HCT116 (cell line): Measurements from ENCODE around the gene CNTNAP2. TPM values are rescaled to one million over a fixed set of nuclear protein-coding genes. Genes with fewer than 3 reads are reported as not detected.

Experiments used
- ATAC-seq: fragments of 200-7000 bp; cut with Tn5 transposase; 2 replicates; pipeline ENCODE4 v1.9.1; 2020; ENCODE audit warnings: mild to moderate bottlenecking, moderate library complexity
- BruUV-seq: library from RNA; stranded (reverse); fragments of 400-500 nt; replicated peaks from 2 replicates; lab custom pipeline; 2021; lab: Mats Ljungman, UMichigan
- CTCF ChIA-PET: fragments of 300-600 bp; sonication (Branson Sonifier 250); formaldehyde crosslinking; loops from one replicate; lab custom pipeline; 2021; ENCODE audit warnings: antibody characterized with exemption; lab: Charles Lee
- POLR2A ChIA-PET: fragments of 300-600, 350-600 bp; sonication (Branson Sonifier 250); formaldehyde crosslinking; loops from one replicate; lab custom pipeline; 2021; ENCODE audit warnings: antibody characterized with exemption; lab: Charles Lee
- RAD21 ChIA-PET, 2 experiments: fragments of 300-600 bp; sonication (Branson Sonifier 250); formaldehyde crosslinking; loops; one replicate each; lab custom pipeline; 2023; ENCODE audit warnings: low total read pairs in 2 of 2; ENCODE audit not compliant: uncharacterized antibody in 2 of 2, unreplicated experiment in 2 of 2, low non-redundant PET in 1 of 2; lab: Charles Lee
- DNase-seq: peaks from one replicate; pipeline ENCODE4 v3.0.0-alpha.2; 2010; ENCODE audit warnings: low read depth, low spot score
- H2AFZ ChIP-seq: fragments of 200-600 bp; shearing (Covaris generic), sonication (generic); 2 replicates; pipeline ENCODE4 v1.6.1; 2017; ENCODE audit warnings: low read depth, mixed run types, mixed read lengths, antibody characterized with exemption, low read length; ENCODE audit not compliant: poor library complexity, severe bottlenecking
- H3K27ac ChIP-seq: 2 replicates; pipeline ENCODE4 v1.5.1; 2012; ENCODE audit warnings: low read depth, low read length
- H3K27me3 ChIP-seq: fragments of 200-600 bp; sonication (generic); 2 replicates; pipeline ENCODE4 v1.6.1; 2016; ENCODE audit warnings: mixed run types, low read length, mixed read lengths; ENCODE audit not compliant: insufficient read depth
- H3K36me3 ChIP-seq, 2 experiments: fragments of 200-500 bp in 1 of 2; fragments of 200-600 bp in 1 of 2; sonication (Bioruptor generic) in 1 of 2; sonication (generic) in 1 of 2; 2 replicates each; pipeline versions ENCODE4 v1.5.1 to v1.6.1; 2014 to 2016; ENCODE audit warnings: low read length in 2 of 2, inconsistent platforms in 1 of 2, mixed read lengths in 1 of 2, mixed run types in 1 of 2; ENCODE audit not compliant: insufficient read depth in 2 of 2, control insufficient read depth in 1 of 2
- H3K4me1 ChIP-seq, 2 experiments: fragments of 200-600 bp in 1 of 2; sonication (generic) in 1 of 2; 2 replicates each; pipeline versions ENCODE4 v1.5.1 to v1.6.1; 2012 to 2017; ENCODE audit warnings: low read length in 2 of 2, inconsistent platforms in 1 of 2, mild to moderate bottlenecking in 1 of 2, mixed read lengths in 1 of 2, mixed run types in 1 of 2, moderate library complexity in 1 of 2; ENCODE audit not compliant: insufficient read depth in 2 of 2, control insufficient read depth in 1 of 2
- H3K4me2 ChIP-seq: fragments of 200-600 bp; sonication (generic); 2 replicates; pipeline ENCODE4 v1.6.1; 2017; ENCODE audit warnings: mixed run types, low read length, mixed read lengths
- H3K4me3 ChIP-seq, 2 experiments: fragments of 200-600 bp in 1 of 2; sonication (generic) in 1 of 2; replicated peaks in 1 of 2; 2 replicates each; pipeline ENCODE4 v1.5.1; 2011 to 2016; ENCODE audit warnings: low read length in 2 of 2, control low read depth in 1 of 2, low read depth in 1 of 2, mild to moderate bottlenecking in 1 of 2, mixed read lengths in 1 of 2, mixed run types in 1 of 2
- H3K79me2 ChIP-seq: fragments of 200-600 bp; sonication (generic); 2 replicates; pipeline ENCODE4 v1.6.1; 2017; ENCODE audit warnings: mild to moderate bottlenecking, mixed run types, low read length, moderate library complexity, mixed read lengths; ENCODE audit not compliant: insufficient read depth
- H3K9ac ChIP-seq: fragments of 200-600 bp; sonication (generic); 2 replicates; pipeline ENCODE4 v1.6.1; 2016; ENCODE audit warnings: low read length, mixed read lengths
- H3K9me2 ChIP-seq: fragments of 200-600 bp; sonication (generic), shearing (Covaris generic); 2 replicates; pipeline ENCODE4 v1.6.1; 2017; ENCODE audit warnings: mixed run types, mild to moderate bottlenecking, moderate library complexity; ENCODE audit not compliant: insufficient read depth
- H3K9me3 ChIP-seq, 2 experiments: fragments of 200-500 bp in 1 of 2; fragments of 200-600 bp in 1 of 2; sonication (Bioruptor generic) in 1 of 2; sonication (generic) in 1 of 2; 2 replicates each; pipeline ENCODE4 v1.6.1; 2014 to 2017; ENCODE audit warnings: low read length in 2 of 2, mixed read lengths in 2 of 2, inconsistent platforms in 1 of 2, low read depth in 1 of 2, mild to moderate bottlenecking in 1 of 2, mixed run types in 1 of 2, moderate library complexity in 1 of 2; ENCODE audit not compliant: control insufficient read depth in 1 of 2, insufficient read depth in 1 of 2
- H4K20me1 ChIP-seq: fragments of 200-600 bp; sonication (generic), shearing (Covaris generic); 2 replicates; pipeline ENCODE4 v1.6.1; 2017; ENCODE audit warnings: mixed run types, mild to moderate bottlenecking, moderate library complexity; ENCODE audit not compliant: insufficient read depth
- CBX3 ChIP-seq: IDR thresholded peaks from 2 replicates; pipeline ENCODE4 v1.6.1; 2012; ENCODE audit warnings: low read depth
- CEBPB ChIP-seq: IDR thresholded peaks from 2 replicates; pipeline ENCODE4 v1.6.1; 2012; ENCODE audit warnings: low read depth
- EZH2 ChIP-seq: fragments of 200-600 bp; sonication (generic); IDR thresholded peaks from 2 replicates; pipeline ENCODE4 v1.6.1; 2017; ENCODE audit warnings: antibody characterized with exemption, mixed run types
- MAX ChIP-seq: IDR thresholded peaks from 2 replicates; pipeline ENCODE4 v1.6.1; 2012
- POLR2AphosphoS5 ChIP-seq: IDR thresholded peaks from 2 replicates; pipeline ENCODE4 v1.6.1; 2011; ENCODE audit warnings: mild to moderate bottlenecking, low read depth, low read length, moderate library complexity
- RAD21 ChIP-seq: IDR thresholded peaks from 2 replicates; pipeline ENCODE4 v1.6.1; 2012; ENCODE audit warnings: low read depth, mild to moderate bottlenecking
- SRF ChIP-seq: IDR thresholded peaks from 2 replicates; pipeline ENCODE4 v1.6.1; 2012; ENCODE audit warnings: low read depth
- TCF7L2 ChIP-seq: IDR thresholded peaks from 2 replicates; pipeline ENCODE4 v1.7.0; 2011; ENCODE audit warnings: borderline replicate concordance, inconsistent platforms; ENCODE audit not compliant: insufficient read depth, insufficient read length; ENCODE audit errors: extremely low read depth
- ZFX ChIP-seq: fragments of 450-650 bp; IDR thresholded peaks from 2 replicates; pipeline ENCODE4 v1.6.1; 2017
- ZNF274 ChIP-seq: fragments of 200-500 bp; sonication (Bioruptor generic); IDR thresholded peaks from 2 replicates; pipeline ENCODE4 v1.6.1; 2014; ENCODE audit warnings: mild to moderate bottlenecking, low read depth, low read length, inconsistent platforms
- intact Hi-C: fragments of 100-400 bp; cut with micrococcal nuclease; formaldehyde crosslinking; loops from 2 replicates; pipeline ENCODE4 v1.10.0; 2022
- total RNA-seq: library from RNA; stranded (reverse); gene quantifications from one replicate; pipeline ENCODE4 v1.2.1, GENCODE V29; 2021; ENCODE audit not compliant: unreplicated experiment
- TF ChIP-seq, protein P1 (sequence below): IDR thresholded peaks from 2 replicates; pipeline ENCODE4 v1.6.1; 2011; ENCODE audit warnings: mild to moderate bottlenecking, low read length, moderate library complexity; ENCODE audit not compliant: insufficient replicate concordance; ENCODE audit errors: extremely low read depth
- TF ChIP-seq, protein P2 (sequence below): IDR thresholded peaks from 2 replicates; pipeline ENCODE4 v1.6.1; 2012

CNTNAP2 gene
- total RNA-seq, 1 experiment from 2014 or later: 0.37 TPM

GRCh38 chr7:148347981-148348380, 2231.4 kb downstream of the CNTNAP2 start:
- Histone ChIP-seq H3K4me2 (no peak overlapping the region), H2AFZ (no peak overlapping the region), H3K36me3 (no peaks in the 10 kb centered on the region), H3K9me2 (no peaks in the 10 kb centered on the region), H3K27me3 (peaks cover 17% of the 10 kb centered on the region), H3K4me3 (no peak overlapping the region), H3K4me1 (no peaks in the 10 kb centered on the region), H3K9me3 (no peaks in the 10 kb centered on the region), H3K9ac (no peak overlapping the region), H4K20me1 (no peaks in the 10 kb centered on the region), H3K79me2 (no peaks in the 10 kb centered on the region), H3K27ac (no peak overlapping the region)
- no TSS peak for BruUV-seq
- no peak for ATAC-seq
- TF ChIP-seq CBX3: no peak
- TF ChIP-seq, protein P1, sequence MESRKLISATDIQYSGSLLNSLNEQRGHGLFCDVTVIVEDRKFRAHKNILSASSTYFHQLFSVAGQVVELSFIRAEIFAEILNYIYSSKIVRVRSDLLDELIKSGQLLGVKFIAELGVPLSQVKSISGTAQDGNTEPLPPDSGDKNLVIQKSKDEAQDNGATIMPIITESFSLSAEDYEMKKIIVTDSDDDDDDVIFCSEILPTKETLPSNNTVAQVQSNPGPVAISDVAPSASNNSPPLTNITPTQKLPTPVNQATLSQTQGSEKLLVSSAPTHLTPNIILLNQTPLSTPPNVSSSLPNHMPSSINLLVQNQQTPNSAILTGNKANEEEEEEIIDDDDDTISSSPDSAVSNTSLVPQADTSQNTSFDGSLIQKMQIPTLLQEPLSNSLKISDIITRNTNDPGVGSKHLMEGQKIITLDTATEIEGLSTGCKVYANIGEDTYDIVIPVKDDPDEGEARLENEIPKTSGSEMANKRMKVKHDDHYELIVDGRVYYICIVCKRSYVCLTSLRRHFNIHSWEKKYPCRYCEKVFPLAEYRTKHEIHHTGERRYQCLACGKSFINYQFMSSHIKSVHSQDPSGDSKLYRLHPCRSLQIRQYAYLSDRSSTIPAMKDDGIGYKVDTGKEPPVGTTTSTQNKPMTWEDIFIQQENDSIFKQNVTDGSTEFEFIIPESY: no peak
- no peak for TF ChIP-seq ZFX
- no peak for TF ChIP-seq POLR2AphosphoS5
- no peak for TF ChIP-seq RAD21
- TF ChIP-seq SRF: no peak
- TF ChIP-seq MAX: no peak
- DNase-seq: no peak
- ChIA-PET RAD21 (no interaction called here), CTCF (no interaction called here), POLR2A (interaction anchor here (1.5 kb wide), 1 partner anchor 8 kb away, joined by 4 read pairs; no protein-coding TSS in a partner anchor)
- intact Hi-C loops: no loop called here

GRCh38 chr7:148348466-148348865, 2231.9 kb downstream of the CNTNAP2 start:
- RAD21 ChIA-PET: no interaction called here
- H2AFZ ChIP-seq: no peak overlapping the region
- ATAC-seq: no peak
- H3K27ac ChIP-seq: no peak overlapping the region
- no peak overlapping the region for H3K9ac ChIP-seq
- POLR2A ChIA-PET: interaction anchor here (1.5 kb wide), 1 partner anchor 9 kb away, joined by 4 read pairs; no protein-coding TSS in a partner anchor
- H4K20me1 ChIP-seq: no peaks in the 10 kb centered on the region
- peaks cover 16% of the 10 kb centered on the region; the same call in 1 of the 2 replicates for H3K27me3 ChIP-seq
- no peaks in the 10 kb centered on the region for H3K4me1 ChIP-seq
- H3K9me3 ChIP-seq: no peaks in the 10 kb centered on the region
- CTCF ChIA-PET: no interaction called here
- H3K36me3 ChIP-seq: no peaks in the 10 kb centered on the region
- intact Hi-C loops: no loop called here
- H3K79me2 ChIP-seq: no peaks in the 10 kb centered on the region
- no peak for DNase-seq
- BruUV-seq: no TSS peak
- no peak overlapping the region for H3K4me2 ChIP-seq
- H3K4me3 ChIP-seq: no peak overlapping the region
- H3K9me2 ChIP-seq: no peaks in the 10 kb centered on the region
- TF ChIP-seq EZH2: no peak
- no peak for TF ChIP-seq ZNF274
- TF ChIP-seq, protein P2, sequence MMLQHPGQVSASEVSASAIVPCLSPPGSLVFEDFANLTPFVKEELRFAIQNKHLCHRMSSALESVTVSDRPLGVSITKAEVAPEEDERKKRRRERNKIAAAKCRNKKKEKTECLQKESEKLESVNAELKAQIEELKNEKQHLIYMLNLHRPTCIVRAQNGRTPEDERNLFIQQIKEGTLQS: no peak
- TF ChIP-seq, protein P1: no peak
- no peak for TF ChIP-seq CEBPB
- TF ChIP-seq CBX3: no peak
- no peak for TF ChIP-seq TCF7L2
